ENCODE results near the gene COX4I1.

DNA sequence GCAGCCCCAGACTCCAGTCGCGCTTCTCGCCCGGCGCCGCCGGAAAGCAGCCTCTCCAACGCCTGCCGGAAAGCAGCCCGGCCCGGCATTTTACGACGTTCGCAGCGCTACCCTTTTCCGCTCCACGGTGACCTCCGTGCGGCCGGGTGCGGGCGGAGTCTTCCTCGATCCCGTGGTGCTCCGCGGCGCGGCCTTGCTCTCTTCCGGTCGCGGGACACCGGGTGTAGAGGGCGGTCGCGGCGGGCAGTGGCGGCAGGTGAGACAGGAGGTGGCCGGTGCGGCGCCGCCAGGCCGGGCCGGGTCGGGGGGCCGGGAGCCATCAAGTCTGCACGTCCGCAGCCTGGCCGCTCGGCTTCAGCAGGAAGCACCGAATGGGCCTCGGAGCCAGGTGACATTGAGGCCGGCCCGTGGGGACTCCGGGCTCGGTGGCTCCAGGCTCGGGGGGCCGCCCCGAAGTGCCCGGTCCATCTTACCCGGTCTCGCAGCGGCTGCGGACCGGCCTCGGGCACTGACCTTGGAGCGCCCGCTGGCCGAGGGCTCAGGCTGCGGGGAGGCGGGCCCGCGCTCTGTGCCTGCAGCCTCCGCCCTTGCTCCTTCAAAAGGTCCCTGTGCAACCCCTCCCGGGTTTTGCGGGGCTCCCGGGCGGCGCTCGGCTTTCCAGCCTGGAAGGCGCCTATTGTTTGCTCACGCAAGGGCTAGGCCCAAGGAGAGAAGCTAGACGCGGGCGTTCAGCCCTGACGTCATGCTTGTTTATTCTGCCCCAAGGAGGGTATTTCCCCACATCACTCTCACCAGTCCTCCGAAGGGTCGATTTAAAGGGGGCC, at the start of gene COX4I1, which contains the start of gene EMC8:
- TF ChIP-seq, protein P1, sequence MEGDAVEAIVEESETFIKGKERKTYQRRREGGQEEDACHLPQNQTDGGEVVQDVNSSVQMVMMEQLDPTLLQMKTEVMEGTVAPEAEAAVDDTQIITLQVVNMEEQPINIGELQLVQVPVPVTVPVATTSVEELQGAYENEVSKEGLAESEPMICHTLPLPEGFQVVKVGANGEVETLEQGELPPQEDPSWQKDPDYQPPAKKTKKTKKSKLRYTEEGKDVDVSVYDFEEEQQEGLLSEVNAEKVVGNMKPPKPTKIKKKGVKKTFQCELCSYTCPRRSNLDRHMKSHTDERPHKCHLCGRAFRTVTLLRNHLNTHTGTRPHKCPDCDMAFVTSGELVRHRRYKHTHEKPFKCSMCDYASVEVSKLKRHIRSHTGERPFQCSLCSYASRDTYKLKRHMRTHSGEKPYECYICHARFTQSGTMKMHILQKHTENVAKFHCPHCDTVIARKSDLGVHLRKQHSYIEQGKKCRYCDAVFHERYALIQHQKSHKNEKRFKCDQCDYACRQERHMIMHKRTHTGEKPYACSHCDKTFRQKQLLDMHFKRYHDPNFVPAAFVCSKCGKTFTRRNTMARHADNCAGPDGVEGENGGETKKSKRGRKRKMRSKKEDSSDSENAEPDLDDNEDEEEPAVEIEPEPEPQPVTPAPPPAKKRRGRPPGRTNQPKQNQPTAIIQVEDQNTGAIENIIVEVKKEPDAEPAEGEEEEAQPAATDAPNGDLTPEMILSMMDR (IDR thresholded peaks at IDR 0.05; ENCODE audit: low read depth, low read length): no peak
- TF ChIP-seq EZH2phosphoT487 (IDR thresholded peaks at IDR 0.05; ENCODE audit: low read depth): no peak
